GM11168 (cell line): ENCODE data around the gene ZNF391.
"Not testable (repeated sequence)": the region's sequence is repeated elsewhere in the genome, so short reads cannot be mapped to it uniquely, and the experiment has no call there.

Source experiments
- in situ Hi-C: fragments of 300-500 bp; cut with MboI; formaldehyde crosslinking; loops from one replicate; pipeline ENCODE4 v1.12.0; 2022; ENCODE audit warnings: low sequenced_read_pairs; ENCODE audit not compliant: unreplicated experiment

The ZNF391 gene

GRCh38 chr6:27419363-27419762 lies 30.8 kb downstream of the ZNF391 start:
- in situ Hi-C loops = no loop called here

DNA sequence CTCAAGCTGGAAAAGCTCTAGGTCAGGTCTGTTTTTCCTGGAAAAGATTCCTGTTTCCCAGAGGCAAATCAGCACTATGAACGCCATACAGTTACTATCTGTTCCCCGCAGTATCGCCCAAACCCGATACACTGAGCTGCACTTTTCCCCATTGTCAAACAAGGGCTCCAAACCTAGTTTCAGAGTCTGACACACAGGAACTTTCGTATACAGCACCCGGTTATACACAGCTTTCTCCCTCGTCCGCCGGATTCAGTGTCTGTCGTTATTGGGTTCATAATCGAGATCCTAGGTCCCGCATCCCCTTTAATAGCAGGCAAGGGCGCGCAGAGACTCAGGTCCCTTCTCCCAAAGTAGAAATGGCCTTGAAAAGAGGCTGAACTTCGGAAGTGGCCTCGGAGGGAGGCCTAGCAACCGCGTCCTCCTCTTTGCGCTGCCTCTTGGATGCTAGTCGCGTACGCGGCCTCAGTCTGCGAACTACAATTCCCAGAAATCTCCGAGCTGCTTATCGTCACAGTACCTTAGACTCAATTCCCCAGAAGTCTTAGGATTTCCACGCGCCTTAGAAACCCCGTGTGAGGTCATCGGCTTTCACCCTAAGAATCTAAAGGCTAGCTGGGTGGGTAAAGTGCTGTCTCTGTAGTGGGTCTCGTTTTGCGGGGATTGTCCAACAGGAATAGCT lies 34.2 kb downstream of the ZNF391 start:
- in situ Hi-C loops = no loop called here

- in situ Hi-C loops = not testable (repeated sequence)
These were observed 36.3 kb downstream of the ZNF391 start for GRCh38 chr6:27424851-27425250.

- in situ Hi-C loops = no loop called here
These were observed 37.6 kb downstream of the ZNF391 start for GRCh38 chr6:27426045-27426620.

DNA sequence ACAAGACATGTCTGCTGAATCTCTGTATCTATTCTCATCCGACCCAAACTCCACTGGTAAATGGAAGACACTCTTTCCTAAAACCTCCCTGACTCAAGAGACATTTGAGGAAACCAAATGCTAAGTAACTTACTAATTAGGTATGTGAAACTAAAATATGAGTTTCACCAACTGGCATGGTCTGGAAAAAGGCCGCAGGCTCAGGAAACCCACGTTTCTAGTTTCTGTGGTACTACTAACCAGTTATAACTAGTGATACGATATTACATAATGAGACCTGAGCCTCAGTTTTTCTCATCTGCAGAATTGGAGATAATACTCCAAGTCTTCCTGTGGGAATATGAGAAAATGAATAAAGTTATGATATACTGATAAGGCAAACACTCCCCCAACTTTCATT lies 39.9 kb downstream of the ZNF391 start:
- in situ Hi-C loops = no loop called here

- in situ Hi-C loops = no loop called here
These were observed 40.4 kb downstream of the ZNF391 start for GRCh38 chr6:27428966-27429365.

DNA sequence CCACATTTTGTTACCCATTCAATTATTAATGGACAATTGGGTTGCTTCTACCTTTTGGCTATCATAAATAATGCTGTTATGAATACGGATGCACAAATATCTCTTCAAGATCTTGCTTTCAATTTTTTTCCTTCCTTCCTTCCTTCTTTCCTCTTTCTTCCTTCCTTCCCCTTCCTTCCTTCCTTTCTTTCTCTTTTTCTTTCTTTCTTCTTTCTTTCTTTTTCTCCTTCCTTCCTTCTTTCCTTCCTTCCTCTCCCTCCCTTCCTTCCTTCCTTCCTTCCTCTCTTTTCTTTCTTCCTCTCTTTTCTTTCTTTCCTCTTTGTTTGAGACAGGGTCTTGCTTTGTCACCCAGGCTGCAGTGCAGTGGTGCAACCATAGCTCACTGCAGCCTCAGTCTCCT lies 45.2 kb downstream of the ZNF391 start:
- in situ Hi-C loops = no loop called here

GRCh38 chr6:27439371-27439770 lies 50.8 kb downstream of the ZNF391 start:
- in situ Hi-C loops = no loop called here

GRCh38 chr6:27441001-27441400 lies 52.4 kb downstream of the ZNF391 start:
- in situ Hi-C loops = no loop called here

- in situ Hi-C loops = no loop called here
These were observed 54.4 kb downstream of the ZNF391 start for GRCh38 chr6:27442932-27443331.

DNA sequence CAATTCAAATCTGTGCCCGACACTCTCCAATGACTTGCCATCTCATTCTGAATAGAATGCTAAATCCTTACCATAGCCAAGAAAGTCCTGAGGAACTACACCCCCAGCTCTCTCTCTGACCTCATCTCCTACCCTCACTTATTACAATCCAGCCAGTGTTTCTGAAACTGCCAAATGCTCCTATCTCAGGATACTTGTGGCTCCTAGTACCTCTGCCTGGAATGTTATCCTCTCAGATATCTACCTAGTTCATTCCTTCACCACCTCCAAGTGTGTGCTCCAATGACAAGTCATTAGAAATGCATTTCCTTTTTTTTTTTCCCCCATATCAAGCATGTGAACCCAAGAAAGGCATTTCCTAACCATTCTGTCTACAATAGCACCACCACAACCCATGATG lies 59.9 kb downstream of the ZNF391 start:
- in situ Hi-C loops = no loop called here

- in situ Hi-C loops = no loop called here
These were observed 63.3 kb downstream of the ZNF391 start for GRCh38 chr6:27451660-27452390.

- in situ Hi-C loops = no loop called here
These were observed 63.9 kb downstream of the ZNF391 start for GRCh38 chr6:27452496-27452897.
